Measurements from ENCODE around the gene NEU1.
A peak's percentile ranks its signal among the peaks of the same experiment; 100 is the strongest.
"Not testable (repeated sequence)": the region's sequence is repeated elsewhere in the genome, so short reads cannot be mapped to it uniquely, and the experiment has no call there.

The NEU1 gene

GRCh38 chr6:31815025-31815838 lies 47.4 kb downstream of the NEU1 start, which contains the start of the genes HSPA1A and HSPA1L:
HSPA1A (plus strand) TSS chr6:31815543; CDS start chr6:31815757, 214 bp downstream.
HSPA1L (minus strand) TSS chr6:31815283; CDS start chr6:31811972, 3,311 bp downstream.
- DNase-seq, result peak; percentile 95

GRCh38 chr6:31814677-31815024 lies 48.0 kb downstream of the NEU1 start:
- DNase-seq, result peak; percentile 92

GRCh38 chr6:31813465-31813849 lies 49.2 kb downstream of the NEU1 start:
- no peak for DNase-seq

GRCh38 chr6:31811645-31812044 lies 51.0 kb downstream of the NEU1 start:
- no peak for DNase-seq

GRCh38 chr6:31808599-31808998 lies 54.0 kb downstream of the NEU1 start:
- DNase-seq, result not testable (repeated sequence)

Data from NCI-H2029 (cell line).